ENCODE measurements around the gene TAP1.

DNA sequence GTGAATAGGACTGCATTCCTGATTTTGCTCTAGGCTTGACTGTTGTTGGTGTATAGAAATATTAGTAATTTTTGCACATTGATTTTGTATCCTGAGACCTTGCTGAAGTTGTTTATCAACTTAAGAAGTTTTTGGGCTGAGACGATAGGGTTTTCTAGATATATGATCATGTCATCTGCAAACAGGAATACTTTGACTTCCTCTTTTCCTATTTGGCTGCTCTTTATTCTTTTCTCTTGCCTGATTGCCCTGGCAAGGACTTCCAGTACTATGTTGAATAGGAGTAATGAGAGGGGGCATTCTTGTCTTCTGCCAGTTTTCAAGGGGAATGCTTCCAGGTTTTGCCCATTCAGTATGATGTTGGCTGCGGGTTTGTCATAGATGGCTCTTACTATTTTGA lies 50.1 kb downstream of the TAP1 start:
- no peak for TF ChIP-seq SIN3A (IDR thresholded peaks at IDR 0.05; ENCODE audit: borderline replicate concordance, insufficient read depth, low read depth, low read length)
- TF ChIP-seq, protein P1, sequence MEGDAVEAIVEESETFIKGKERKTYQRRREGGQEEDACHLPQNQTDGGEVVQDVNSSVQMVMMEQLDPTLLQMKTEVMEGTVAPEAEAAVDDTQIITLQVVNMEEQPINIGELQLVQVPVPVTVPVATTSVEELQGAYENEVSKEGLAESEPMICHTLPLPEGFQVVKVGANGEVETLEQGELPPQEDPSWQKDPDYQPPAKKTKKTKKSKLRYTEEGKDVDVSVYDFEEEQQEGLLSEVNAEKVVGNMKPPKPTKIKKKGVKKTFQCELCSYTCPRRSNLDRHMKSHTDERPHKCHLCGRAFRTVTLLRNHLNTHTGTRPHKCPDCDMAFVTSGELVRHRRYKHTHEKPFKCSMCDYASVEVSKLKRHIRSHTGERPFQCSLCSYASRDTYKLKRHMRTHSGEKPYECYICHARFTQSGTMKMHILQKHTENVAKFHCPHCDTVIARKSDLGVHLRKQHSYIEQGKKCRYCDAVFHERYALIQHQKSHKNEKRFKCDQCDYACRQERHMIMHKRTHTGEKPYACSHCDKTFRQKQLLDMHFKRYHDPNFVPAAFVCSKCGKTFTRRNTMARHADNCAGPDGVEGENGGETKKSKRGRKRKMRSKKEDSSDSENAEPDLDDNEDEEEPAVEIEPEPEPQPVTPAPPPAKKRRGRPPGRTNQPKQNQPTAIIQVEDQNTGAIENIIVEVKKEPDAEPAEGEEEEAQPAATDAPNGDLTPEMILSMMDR (IDR thresholded peaks at IDR 0.05), result no peak

Measured in Panc1 (cell line).